ENCODE results near the gene CACNA1C. TPM values are rescaled to one million over a fixed set of nuclear protein-coding genes. Genes with fewer than 3 reads are reported as not detected.

CACNA1C gene
- total RNA-seq, 2 donors from 2014 or later, result 8.1 to 18.2 TPM

GRCh38 chr12:2301531-2302461 is 249.0 kb downstream of the CACNA1C start:
- TF ChIP-seq POLR2AphosphoS5 (IDR thresholded peaks at IDR 0.05) (no peak), POLR2A (IDR thresholded peaks at IDR 0.05) (no peak), CTCF (IDR thresholded peaks at IDR 0.05) (no peak)
- Histone ChIP-seq H3K27ac (no peak overlapping the region), H3K4me3 (no peak overlapping the region), H3K4me1 (replicated peaks) (no peaks in the 10 kb centered on the region), H3K27me3 (replicated peaks; ENCODE audit: insufficient read depth) (no peaks in the 10 kb centered on the region), H3K9me3 (no peaks in the 10 kb centered on the region), H3K36me3 (no peaks in the 10 kb centered on the region)
- WGBS, result 64% methylated on average over 14 of the region's 14 CpGs
- intact Hi-C loops (cut with DNase I), result no loop called here
- no peak for DNase-seq (ENCODE audit: low spot score)

- DNase-seq (ENCODE audit: low spot score), result no peak
- Histone ChIP-seq H3K4me1 (replicated peaks) (no peaks in the 10 kb centered on the region), H3K27me3 (replicated peaks; ENCODE audit: insufficient read depth) (no peaks in the 10 kb centered on the region), H3K36me3 (no peaks in the 10 kb centered on the region), H3K4me3 (no peak overlapping the region), H3K27ac (no peak overlapping the region), H3K9me3 (no peaks in the 10 kb centered on the region)
- WGBS, result 88% methylated on average over 21 of the region's 21 CpGs
- TF ChIP-seq POLR2AphosphoS5 (IDR thresholded peaks at IDR 0.05), result no peak
- TF ChIP-seq POLR2A (IDR thresholded peaks at IDR 0.05), result no peak
- TF ChIP-seq CTCF (IDR thresholded peaks at IDR 0.05), result no peak
- intact Hi-C loops (cut with DNase I), result no loop called here
Measured at GRCh38 chr12:2302711-2303580, 250.2 kb downstream of the CACNA1C start.

- no peak for TF ChIP-seq POLR2AphosphoS5 (IDR thresholded peaks at IDR 0.05)
- no peak for TF ChIP-seq POLR2A (IDR thresholded peaks at IDR 0.05)
- H3K4me1 ChIP-seq (replicated peaks), result no peaks in the 10 kb centered on the region
- intact Hi-C loops (cut with DNase I), result no loop called here
- H3K27ac ChIP-seq, result no peak overlapping the region
- WGBS, result 92% methylated on average over 12 of the region's 12 CpGs
- no peaks in the 10 kb centered on the region for H3K9me3 ChIP-seq
- H3K4me3 ChIP-seq, result no peak overlapping the region
- H3K36me3 ChIP-seq, result no peaks in the 10 kb centered on the region
- H3K27me3 ChIP-seq (replicated peaks; ENCODE audit: insufficient read depth), result no peaks in the 10 kb centered on the region
- DNase-seq (ENCODE audit: low spot score), result no peak
Measured at GRCh38 chr12:2304223-2304622, 251.4 kb downstream of the CACNA1C start.

GRCh38 chr12:2306012-2306411 is 253.2 kb downstream of the CACNA1C start:
- TF ChIP-seq POLR2AphosphoS5 (IDR thresholded peaks at IDR 0.05) (no peak), POLR2A (IDR thresholded peaks at IDR 0.05) (no peak), CTCF (IDR thresholded peaks at IDR 0.05) (no peak)
- Histone ChIP-seq H3K4me1 (replicated peaks) (no peaks in the 10 kb centered on the region), H3K4me3 (no peak overlapping the region), H3K36me3 (no peaks in the 10 kb centered on the region), H3K27me3 (replicated peaks; ENCODE audit: insufficient read depth) (no peaks in the 10 kb centered on the region), H3K9me3 (no peaks in the 10 kb centered on the region), H3K27ac (no peak overlapping the region)
- WGBS, result 62% methylated on average over 3 of the region's 3 CpGs
- DNase-seq (ENCODE audit: low spot score), result no peak
- intact Hi-C loops (cut with DNase I), result no loop called here

GRCh38 chr12:2306735-2307134 is 253.9 kb downstream of the CACNA1C start:
- Histone ChIP-seq H3K9me3 (no peaks in the 10 kb centered on the region), H3K4me1 (replicated peaks) (no peaks in the 10 kb centered on the region), H3K27me3 (replicated peaks; ENCODE audit: insufficient read depth) (no peaks in the 10 kb centered on the region), H3K4me3 (no peak overlapping the region), H3K36me3 (no peaks in the 10 kb centered on the region), H3K27ac (no peak overlapping the region)
- intact Hi-C loops (cut with DNase I), result no loop called here
- 66% methylated on average over 4 of the region's 4 CpGs for WGBS
- no peak for DNase-seq (ENCODE audit: low spot score)
- TF ChIP-seq POLR2A (IDR thresholded peaks at IDR 0.05) (no peak), CTCF (IDR thresholded peaks at IDR 0.05) (no peak)
